ENCODE results near the gene CWH43.

- no peak for TF ChIP-seq CTCF (IDR thresholded peaks at IDR 0.05)
- no peak for TF ChIP-seq POLR2A (IDR thresholded peaks at IDR 0.05)
Observed at GRCh38 chr4:49018718-49019295, 32.7 kb downstream of the CWH43 start.

All from adrenal gland (tissue), 5 donors.